ENCODE data around the gene PRDM13. TPM values are rescaled to one million over a fixed set of nuclear protein-coding genes. Genes with fewer than 3 reads are reported as not detected.
"Not testable (repeated sequence)": the region's sequence is repeated elsewhere in the genome, so short reads cannot be mapped to it uniquely, and the experiment has no call there.

Gene PRDM13
- total RNA-seq: not detected in 2 replicates
- polyA plus RNA-seq (2012): not detected

DNA sequence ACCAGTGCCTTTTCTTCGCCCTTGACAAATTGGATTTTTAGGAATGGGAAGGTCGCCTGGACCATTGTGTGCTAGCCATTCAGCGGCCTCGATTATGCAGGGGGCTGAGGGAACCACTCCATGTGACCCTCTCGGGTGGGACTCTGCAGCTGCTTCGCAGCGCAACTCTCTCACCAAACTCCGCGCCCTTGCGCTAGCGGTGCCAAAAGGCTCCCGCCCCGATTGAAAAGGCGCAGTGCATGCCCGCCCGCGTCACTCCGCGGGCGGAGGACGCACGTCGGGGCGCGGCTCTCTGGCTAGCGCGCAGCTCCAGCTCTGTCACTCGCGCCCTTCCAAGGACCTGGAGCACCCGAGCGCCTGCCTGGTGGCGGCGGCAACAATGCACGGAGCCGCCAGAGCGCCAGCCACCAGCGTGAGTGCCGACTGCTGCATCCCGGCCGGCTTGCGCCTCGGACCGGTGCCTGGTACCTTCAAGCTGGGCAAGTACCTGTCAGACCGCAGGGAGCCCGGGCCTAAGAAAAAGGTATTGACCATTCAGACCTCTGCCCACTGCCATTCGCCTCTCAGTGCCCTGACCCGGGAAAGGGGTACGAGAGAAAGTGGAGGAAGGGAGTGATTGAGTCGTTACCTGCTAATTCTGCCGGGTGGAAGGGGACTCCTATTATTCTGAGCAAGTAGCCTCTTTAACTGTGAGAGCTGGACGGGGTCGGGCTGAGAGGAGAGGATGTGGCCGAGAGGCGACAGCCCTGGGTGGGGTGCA lies at the start of gene PRDM13:
Gene PRDM13, plus strand, starts transcription at position 178 of the 760 bp plus-strand sequence. Its CDS starts 202 bp downstream, at position 380.
- no peak for DNase-seq (ENCODE audit: low read depth)

- no peak for DNase-seq (ENCODE audit: low read depth)
Measured at GRCh38 chr6:99559057-99559456, 47.6 kb upstream of the PRDM13 start.

DNA sequence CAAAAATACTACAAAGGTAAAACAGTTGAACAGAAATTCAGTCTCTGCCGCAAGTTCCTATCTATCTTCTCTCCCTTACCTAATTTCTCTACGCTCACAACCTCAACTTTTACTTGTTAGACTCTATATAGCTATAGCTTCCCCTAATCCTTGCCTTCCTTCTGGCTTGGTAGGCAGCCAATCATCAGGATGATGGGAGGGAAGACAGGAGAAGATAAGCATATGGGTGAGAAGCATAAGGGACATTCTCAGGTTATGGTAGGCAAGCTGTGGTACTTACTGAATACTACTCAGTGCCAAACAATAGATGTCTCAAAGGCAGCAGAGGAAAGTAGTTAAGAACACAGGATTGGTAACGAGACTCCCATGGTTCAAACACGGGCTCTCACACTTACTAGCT lies 46.0 kb upstream of the PRDM13 start:
- DNase-seq (ENCODE audit: low read depth): no peak

DNA sequence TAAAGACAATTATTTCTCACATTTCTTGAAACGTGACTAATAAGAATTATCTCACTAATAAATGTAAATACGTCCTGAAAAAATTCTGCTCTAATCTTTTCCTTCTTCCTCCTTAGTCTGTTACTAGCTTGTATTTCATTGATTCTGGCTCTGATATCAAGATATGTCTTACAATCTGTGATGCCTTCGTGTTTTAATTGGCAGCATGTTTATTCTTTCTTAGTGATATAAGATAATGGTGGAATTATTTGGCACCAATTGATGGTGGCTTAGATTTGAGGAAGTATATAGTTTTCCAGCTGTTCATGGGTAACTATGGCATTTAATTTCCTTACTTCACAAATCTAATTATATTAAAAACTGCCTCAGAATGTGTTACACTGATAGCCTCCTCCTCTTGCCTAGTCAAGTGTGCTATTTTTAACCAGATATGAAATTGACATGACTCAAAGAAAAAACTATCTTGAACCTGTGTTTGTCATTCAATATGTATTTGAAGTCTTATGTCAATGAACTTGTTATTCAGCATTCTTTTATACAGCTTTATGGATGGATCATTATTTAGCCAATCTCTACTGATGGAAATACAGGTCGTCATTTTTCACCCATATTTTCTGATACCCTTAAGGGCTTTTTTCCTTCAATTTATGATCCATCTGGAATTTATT lies 43.4 kb upstream of the PRDM13 start:
- DNase-seq (ENCODE audit: low read depth): peak; percentile 18

GRCh38 chr6:99568103-99568933 lies 38.3 kb upstream of the PRDM13 start, which contains the start of gene CCNC:
Gene CCNC (minus strand): TSS chr6:99568660. CDS start chr6:99568527, 133 bp downstream.
- peak; percentile 98 for DNase-seq (ENCODE audit: low read depth)

DNA sequence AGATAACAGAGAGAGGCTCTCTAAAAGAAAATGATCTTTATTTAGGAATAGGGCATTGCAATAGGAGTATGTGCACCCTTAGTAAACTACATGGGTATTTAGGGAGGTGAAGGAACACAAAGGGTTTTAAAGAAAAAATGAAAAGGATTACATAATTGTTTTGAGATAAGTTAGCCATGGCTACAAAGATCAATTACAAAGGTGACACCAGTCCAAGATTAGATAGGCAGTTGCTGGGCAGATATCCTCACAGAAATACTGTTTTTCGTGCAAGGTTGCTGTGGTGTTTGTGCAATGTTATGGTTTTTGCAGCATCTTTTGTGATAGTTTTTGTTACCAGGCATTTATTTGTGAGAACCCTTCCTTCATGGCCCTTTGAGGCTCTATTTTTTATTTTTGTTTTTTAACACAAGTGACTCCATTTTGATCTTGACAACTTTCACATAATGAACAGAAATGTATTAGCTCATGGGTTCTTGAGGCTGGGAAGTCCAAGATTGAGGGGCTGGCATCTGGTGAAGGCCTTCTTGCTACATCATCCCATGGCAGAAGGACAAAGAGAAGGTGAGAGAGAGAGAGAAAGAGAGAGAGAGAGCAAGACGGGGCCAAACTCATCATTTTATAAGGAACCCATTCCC lies 32.5 kb upstream of the PRDM13 start:
- no peak for DNase-seq (ENCODE audit: low read depth)

GRCh38 chr6:99575544-99576227 lies 30.9 kb upstream of the PRDM13 start:
- no peak for DNase-seq (ENCODE audit: low read depth)

DNA sequence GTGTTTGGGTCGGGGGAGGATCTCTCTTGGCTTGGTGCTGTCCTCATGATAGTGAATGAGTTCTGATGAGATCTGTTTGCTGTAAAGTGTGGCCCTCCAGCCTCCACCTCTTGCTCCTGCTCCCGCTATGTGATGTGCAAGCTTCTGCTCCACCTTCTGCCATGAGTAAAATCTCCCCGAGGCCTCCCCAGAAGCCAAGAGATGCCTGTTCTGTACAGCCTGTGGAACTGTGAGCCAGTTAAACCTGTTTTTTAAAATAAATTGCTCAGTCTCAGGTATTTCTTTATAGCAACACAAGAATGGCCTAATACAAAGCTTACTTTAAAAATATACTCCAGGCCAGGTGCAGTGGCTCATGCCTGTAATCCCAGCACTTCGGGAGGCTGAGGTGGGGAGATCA lies 26.9 kb upstream of the PRDM13 start:
- DNase-seq (ENCODE audit: low read depth): no peak

DNA sequence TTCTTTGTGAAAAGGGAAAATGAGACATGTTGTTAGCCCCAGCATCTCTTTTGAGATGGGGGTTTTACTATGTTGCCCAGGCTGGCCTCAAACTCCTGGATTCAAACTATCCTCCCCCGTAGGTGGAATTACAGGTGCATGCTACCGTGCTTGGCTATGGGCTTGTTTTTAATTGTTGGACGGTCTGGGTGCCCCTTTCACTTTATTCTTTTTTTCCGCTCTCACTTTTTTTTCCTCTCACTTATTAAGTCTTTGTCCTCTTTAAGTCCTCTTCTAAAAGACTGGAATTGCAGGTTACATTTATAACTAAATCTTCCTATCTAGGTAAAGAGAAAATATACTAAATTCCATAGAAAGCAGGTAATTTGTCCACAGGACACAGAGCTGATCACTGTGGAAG lies 18.8 kb upstream of the PRDM13 start:
- DNase-seq (ENCODE audit: low read depth): no peak

- DNase-seq (ENCODE audit: low read depth): peak; percentile 58
Measured at GRCh38 chr6:99588618-99589289, 17.9 kb upstream of the PRDM13 start.

- DNase-seq (ENCODE audit: low read depth): no peak
Measured at GRCh38 chr6:99589290-99589672, 17.4 kb upstream of the PRDM13 start.

GRCh38 chr6:99589907-99590493 lies 16.6 kb upstream of the PRDM13 start:
- DNase-seq (ENCODE audit: low read depth): no peak

GRCh38 chr6:99590728-99591672 lies 15.6 kb upstream of the PRDM13 start:
- DNase-seq (ENCODE audit: low read depth): no peak

DNA sequence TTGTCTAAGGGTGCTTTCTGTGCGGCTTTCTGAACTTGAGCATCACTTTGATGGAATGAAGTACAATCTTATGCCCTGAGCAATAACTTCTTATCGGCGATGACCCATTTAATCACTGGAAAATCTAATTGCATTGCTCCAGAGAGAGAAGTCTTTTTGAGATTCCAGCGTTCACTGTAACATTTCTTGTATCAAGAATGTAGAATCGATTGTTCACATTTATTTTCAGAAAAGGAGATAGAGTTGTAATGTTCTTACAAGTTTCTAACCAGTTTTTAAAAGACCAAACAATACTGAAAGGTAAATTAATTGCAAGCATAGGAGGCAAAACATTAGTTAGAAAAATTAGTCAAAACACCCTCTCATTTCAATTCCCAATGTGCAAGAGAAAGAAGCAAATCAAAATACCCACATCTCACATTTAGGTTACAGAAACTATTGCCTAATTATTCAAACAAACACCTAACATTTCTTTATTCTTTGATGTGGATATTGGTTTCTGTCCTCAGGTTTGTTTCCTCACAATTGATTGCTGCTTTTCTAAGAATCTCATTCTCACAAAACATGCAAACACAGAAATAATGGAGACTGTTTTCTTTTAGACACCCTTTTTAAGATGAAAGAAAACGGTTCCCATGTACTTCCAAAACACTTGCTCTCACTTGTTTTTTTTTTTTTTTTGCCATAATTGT lies 14.8 kb upstream of the PRDM13 start:
- no peak for DNase-seq (ENCODE audit: low read depth)

GRCh38 chr6:99592900-99593299 lies 13.7 kb upstream of the PRDM13 start:
- DNase-seq (ENCODE audit: low read depth): no peak

DNA sequence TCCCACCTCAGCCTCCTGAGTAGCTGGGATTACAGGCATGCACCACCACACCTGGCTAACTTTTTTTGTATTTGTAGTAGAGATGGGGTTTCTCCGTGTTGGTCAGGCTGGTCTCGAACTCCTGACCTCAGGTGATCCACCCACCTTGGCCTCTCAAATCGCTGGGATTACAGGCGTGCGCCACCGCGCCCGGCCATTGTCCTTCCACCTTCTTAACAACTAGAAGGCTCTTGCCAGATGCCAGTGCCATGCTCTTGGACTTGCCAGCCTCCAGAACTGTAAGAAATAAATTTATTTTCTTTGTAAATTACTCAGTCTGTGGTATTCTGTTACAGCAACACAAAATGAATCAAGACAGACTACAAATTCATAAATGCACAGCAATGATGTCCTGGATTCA lies 11.9 kb upstream of the PRDM13 start:
- DNase-seq (ENCODE audit: low read depth): not testable (repeated sequence)

GRCh38 chr6:99602520-99603420 lies 3.9 kb upstream of the PRDM13 start:
- no peak for DNase-seq (ENCODE audit: low read depth)
